Right lung (tissue), 5 donors: ENCODE measurements around the gene ORC5. TPM values are rescaled to one million over a fixed set of nuclear protein-coding genes. Genes with fewer than 3 reads are reported as not detected.
"Not testable (repeated sequence)": the region's sequence is repeated elsewhere in the genome, so short reads cannot be mapped to it uniquely, and the experiment has no call there.

ENCODE experiments used
- DNase-seq, 2 donors: peaks; one replicate each; pipeline ENCODE4 v3.0.0-alpha.2; 2013
- polyA plus RNA-seq, 5 donors: library from polyadenylated mRNA; unstranded; fragments of 120-200 nt; gene quantifications; one replicate each; pipeline versions ENCODE4 v1.2.1 to v1.2.3, GENCODE V29; 2013; ENCODE audit warnings: inconsistent platforms in 1 of 5, low replicate concordance in 1 of 5; ENCODE audit not compliant: insufficient read length in 5 of 5, insufficient read depth in 1 of 5

The ORC5 gene
- polyA plus RNA-seq, 5 donors = 21.0 to 33.1 (median 28.9) TPM

GRCh38 chr7:104198673-104199278 lies 9.0 kb downstream of the ORC5 start:
- no peak for DNase-seq

- no peak for DNase-seq
Measured at GRCh38 chr7:104196161-104196560, 11.7 kb downstream of the ORC5 start.

GRCh38 chr7:104192434-104192833 lies 15.4 kb downstream of the ORC5 start:
- DNase-seq = no peak

- no peak for DNase-seq
Measured at GRCh38 chr7:104185346-104185745, 22.5 kb downstream of the ORC5 start.

- DNase-seq = no peak
Measured at GRCh38 chr7:104179178-104179577, 28.6 kb downstream of the ORC5 start.

GRCh38 chr7:104177565-104178083 lies 30.2 kb downstream of the ORC5 start:
- not testable (repeated sequence) for DNase-seq

- DNase-seq = no peak
Measured at GRCh38 chr7:104176332-104176731, 31.5 kb downstream of the ORC5 start.

- DNase-seq = no peak
Measured at GRCh38 chr7:104175361-104175984, 32.3 kb downstream of the ORC5 start.

GRCh38 chr7:104174798-104175197 lies 33.0 kb downstream of the ORC5 start:
- DNase-seq = peak in 1 of 2 donors; percentile 6

- no peak for DNase-seq
Measured at GRCh38 chr7:104162081-104162480, 45.7 kb downstream of the ORC5 start.

GRCh38 chr7:104161244-104161643 lies 46.6 kb downstream of the ORC5 start:
- no peak for DNase-seq

GRCh38 chr7:104160375-104160774 lies 47.4 kb downstream of the ORC5 start:
- peak in 1 of 2 donors; percentile 2 for DNase-seq

GRCh38 chr7:104156842-104157277 lies 51.0 kb downstream of the ORC5 start:
- no peak for DNase-seq

- DNase-seq = no peak
Measured at GRCh38 chr7:104153287-104153686, 54.5 kb downstream of the ORC5 start.

GRCh38 chr7:104152468-104152867 lies 55.3 kb downstream of the ORC5 start:
- no peak for DNase-seq

GRCh38 chr7:104150470-104150869 lies 57.3 kb downstream of the ORC5 start:
- no peak for DNase-seq

GRCh38 chr7:104149822-104150221 lies 58.0 kb downstream of the ORC5 start:
- DNase-seq = no peak

- no peak for DNase-seq
Measured at GRCh38 chr7:104142147-104142546, 65.7 kb downstream of the ORC5 start.

GRCh38 chr7:104137971-104138370 lies 69.8 kb downstream of the ORC5 start:
- DNase-seq = no peak

- DNase-seq = no peak
Measured at GRCh38 chr7:104137511-104137910, 70.3 kb downstream of the ORC5 start.

- no peak for DNase-seq
Measured at GRCh38 chr7:104136981-104137380, 70.8 kb downstream of the ORC5 start.

- DNase-seq = no peak
Measured at GRCh38 chr7:104136561-104136960, 71.3 kb downstream of the ORC5 start.

GRCh38 chr7:104135760-104136558 lies 71.9 kb downstream of the ORC5 start:
- no peak for DNase-seq
